C4-2B (cell line): ENCODE results near the gene SENP7.

Experiments used
- ZFX ChIP-seq: fragments of 450-650 bp; IDR thresholded peaks from 2 replicates; pipeline ENCODE4 v1.6.1; 2017
- TF ChIP-seq, protein P1 (sequence below): fragments of 450-650 bp; conservative IDR thresholded peaks from 2 replicates; pipeline ENCODE4 v1.5.1; 2017; ENCODE audit warnings: mild to moderate bottlenecking

DNA sequence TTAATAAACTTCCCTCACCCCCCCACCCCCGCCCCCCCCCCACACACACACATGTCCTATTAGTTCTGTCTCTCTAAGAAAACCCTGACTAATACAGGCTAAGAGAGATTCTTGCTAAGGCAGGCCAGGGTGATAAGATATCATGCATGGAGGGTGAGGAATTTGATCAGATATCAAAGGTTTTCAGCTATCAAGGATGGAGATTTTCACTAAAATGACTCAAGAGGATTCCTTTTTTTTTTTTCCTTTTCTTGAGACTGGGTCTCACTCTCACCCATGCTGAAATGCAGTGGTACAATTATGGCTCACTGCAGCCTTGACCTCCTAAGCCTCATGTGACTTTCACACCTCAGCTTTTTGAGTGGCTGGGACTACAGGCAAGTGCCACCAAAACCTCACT is 14.9 kb upstream of the SENP7 start:
- TF ChIP-seq, protein P1, sequence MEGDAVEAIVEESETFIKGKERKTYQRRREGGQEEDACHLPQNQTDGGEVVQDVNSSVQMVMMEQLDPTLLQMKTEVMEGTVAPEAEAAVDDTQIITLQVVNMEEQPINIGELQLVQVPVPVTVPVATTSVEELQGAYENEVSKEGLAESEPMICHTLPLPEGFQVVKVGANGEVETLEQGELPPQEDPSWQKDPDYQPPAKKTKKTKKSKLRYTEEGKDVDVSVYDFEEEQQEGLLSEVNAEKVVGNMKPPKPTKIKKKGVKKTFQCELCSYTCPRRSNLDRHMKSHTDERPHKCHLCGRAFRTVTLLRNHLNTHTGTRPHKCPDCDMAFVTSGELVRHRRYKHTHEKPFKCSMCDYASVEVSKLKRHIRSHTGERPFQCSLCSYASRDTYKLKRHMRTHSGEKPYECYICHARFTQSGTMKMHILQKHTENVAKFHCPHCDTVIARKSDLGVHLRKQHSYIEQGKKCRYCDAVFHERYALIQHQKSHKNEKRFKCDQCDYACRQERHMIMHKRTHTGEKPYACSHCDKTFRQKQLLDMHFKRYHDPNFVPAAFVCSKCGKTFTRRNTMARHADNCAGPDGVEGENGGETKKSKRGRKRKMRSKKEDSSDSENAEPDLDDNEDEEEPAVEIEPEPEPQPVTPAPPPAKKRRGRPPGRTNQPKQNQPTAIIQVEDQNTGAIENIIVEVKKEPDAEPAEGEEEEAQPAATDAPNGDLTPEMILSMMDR = no peak
- TF ChIP-seq ZFX = no peak
